Stimulated activated CD4-positive, alpha-beta T cell treated with anti-CD3 and anti-CD28 coated beads, Interleukin-1b, Interleukin-23, amount 100 ng/mL, for 48 hours (primary cell): ENCODE data around the gene GPR108.
"Not testable (repeated sequence)": the region's sequence is repeated elsewhere in the genome, so short reads cannot be mapped to it uniquely, and the experiment has no call there.

Experiments
- DNase-seq: peaks from one replicate; pipeline ENCODE4 v3.0.0-alpha.2; 2020

The GPR108 gene

DNA sequence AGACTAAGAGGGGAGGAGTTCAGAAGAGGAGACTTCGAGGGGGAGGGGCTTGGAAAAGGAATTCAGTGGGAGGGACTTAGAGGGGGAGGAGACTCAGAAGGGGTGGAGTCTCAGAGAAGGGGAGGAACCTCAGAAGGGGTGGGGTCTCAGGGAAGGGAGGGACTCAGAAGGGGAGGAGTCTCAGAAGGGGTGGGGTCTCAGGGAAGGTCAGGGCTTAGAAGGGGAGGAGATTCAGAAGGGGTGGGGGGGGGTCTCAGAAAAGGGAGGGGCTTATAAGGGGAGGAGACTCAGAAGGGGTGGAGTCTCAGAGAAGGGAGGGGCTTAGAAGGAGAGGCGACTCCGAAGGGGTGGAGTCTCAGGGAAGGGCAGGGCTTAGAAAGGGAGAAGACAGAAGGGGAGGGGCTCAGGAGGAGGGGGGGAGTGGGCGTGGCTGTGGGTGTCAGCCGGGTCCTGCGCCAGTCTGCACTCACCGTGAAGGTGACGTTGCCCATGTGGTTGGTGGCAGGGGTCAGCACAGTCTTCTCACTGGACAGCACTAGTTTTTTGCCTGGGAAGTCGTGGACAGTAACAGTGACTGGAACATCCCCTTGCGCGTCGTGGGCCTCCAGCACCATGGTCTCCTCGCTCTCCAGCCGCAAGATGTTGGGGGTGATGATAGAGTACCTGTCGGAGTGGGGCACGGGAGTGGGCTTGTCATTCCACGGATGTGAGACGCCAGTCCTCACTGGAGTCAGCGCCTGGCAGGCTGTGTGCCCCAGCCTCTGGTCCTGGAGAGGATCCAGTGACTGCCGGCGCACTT lies 18.4 kb downstream of the GPR108 start:
- peak; percentile 33 for DNase-seq

DNA sequence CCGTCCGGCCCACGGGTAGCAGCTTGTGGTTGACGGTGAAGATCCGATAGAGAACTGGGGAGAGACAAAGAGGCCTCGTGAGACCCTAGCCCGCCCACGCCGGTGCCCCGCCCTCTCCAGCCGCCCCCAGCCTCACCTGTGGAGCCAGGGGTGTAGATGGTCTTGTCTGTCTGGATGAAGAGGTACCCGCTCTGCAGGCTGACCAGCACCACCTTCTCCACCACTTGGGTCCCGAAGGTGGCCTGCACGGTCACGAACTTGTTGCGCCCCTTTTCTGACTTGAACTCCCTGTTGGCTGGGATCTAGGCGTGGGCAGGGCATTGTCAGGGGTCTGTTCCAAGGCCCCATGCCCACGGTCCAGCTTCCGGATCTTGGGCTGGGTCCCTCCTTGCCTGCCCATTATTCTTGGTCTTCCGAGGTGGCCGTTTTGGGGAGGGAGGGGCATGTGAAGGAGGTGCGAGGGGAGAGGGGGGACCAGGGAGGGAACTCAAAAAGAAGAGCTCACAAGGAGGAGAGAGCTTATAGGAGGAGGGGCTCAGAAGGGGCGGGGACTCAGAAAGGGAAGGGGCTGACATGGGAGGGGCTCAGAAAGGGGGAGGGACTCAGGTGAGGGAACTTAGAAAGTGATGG lies 19.2 kb downstream of the GPR108 start:
- no peak for DNase-seq

DNA sequence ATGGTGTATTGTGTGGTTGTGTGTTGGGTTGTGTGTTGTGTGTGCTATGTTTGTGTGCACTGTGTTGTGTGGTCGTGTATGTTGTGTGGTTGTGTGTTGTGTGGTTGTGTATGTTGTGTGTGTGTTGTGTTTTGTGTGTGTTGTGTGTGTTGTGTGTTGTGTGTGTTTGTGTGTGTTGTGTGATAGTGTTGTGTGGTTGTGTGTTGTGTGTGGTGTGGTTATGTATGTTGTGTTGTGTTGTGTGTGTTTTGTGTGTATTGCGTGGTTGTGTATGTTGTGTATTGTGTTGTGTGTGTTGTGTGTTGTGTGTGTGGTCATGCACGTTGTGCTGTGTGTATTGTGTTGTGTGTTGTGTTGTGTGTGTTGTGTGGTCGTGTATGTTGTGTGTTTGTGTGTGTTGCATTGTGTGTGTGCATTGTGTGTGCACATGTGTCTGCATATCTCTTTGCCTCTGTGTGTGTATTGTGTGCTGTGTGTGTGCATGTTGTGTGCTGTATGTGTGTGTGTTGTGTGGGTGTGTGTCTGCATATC lies 19.9 kb downstream of the GPR108 start:
- DNase-seq, result no peak

DNA sequence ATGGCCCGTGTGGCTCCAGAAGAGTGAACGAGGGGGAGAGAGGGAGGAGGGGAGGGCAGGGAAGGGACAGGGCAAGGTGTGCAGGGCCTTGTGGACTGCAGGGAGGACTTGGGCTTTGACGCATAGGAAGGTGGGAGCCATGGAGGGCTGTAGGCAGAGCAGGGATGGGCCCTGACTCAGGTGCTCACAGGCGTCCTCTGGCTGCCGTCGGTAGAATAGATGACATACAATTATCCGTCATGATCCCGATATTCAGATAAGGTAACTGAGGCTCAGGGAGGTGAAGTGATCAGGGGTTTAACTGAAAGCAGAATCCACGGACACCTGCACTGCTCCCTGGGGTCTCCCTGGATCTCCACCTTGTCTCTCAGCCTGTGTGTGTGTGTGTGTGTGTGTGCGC lies 20.3 kb downstream of the GPR108 start:
- no peak for DNase-seq

DNA sequence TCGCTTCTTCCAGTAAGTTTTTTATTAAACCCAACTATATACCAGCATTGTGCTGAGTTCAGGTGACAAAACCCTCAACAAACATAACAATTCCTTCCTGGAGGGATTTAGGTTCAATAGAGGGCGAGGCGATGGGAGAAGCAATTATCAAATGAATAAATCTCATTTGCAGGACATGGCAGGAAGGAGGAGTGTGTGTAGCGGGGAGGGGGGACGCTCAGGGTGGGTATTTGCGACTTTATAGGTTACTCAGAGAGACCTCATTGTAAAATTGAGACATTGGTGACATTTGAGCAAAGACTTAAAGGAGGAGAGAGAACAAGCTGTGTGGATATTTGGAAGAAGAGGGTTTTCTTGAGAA lies 20.8 kb downstream of the GPR108 start:
- no peak for DNase-seq

DNA sequence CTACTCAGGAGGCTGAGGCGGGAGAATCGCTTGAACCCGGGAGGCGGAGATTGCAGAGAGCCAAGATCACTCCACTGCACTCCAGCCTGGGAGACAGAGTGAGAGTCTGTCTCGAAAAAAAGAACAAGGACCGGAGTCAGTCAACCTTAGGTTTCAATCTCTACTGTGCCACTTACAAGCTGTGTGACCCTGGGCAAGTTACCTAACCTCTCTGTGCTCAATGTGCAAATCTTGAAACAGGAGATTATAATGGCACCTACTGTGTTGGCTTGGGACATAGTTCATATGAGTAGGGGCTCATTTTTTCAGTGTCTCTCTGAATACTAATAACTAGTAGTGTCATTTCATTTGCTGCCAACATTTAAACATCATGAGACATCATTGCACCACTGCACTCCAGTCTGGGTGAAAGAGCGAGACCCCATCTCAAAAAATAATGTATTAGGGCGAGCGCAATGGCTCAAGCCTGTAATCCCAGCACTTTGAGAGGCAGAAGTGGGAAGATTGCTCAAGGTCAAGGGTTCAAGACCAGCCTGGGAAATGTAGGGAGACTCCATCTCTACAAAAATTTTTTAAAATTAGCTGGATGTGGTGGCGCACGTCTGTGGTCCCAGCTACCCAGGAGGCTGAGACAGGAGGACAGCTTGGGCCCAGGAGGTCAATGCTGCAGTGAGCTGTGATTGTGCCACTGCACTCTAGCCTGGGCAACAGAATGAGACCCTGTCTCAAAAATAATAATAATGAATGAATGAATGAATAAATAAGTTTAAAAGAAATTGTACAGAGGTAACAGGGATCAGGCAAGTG lies 22.4 kb downstream of the GPR108 start:
- no peak for DNase-seq

DNA sequence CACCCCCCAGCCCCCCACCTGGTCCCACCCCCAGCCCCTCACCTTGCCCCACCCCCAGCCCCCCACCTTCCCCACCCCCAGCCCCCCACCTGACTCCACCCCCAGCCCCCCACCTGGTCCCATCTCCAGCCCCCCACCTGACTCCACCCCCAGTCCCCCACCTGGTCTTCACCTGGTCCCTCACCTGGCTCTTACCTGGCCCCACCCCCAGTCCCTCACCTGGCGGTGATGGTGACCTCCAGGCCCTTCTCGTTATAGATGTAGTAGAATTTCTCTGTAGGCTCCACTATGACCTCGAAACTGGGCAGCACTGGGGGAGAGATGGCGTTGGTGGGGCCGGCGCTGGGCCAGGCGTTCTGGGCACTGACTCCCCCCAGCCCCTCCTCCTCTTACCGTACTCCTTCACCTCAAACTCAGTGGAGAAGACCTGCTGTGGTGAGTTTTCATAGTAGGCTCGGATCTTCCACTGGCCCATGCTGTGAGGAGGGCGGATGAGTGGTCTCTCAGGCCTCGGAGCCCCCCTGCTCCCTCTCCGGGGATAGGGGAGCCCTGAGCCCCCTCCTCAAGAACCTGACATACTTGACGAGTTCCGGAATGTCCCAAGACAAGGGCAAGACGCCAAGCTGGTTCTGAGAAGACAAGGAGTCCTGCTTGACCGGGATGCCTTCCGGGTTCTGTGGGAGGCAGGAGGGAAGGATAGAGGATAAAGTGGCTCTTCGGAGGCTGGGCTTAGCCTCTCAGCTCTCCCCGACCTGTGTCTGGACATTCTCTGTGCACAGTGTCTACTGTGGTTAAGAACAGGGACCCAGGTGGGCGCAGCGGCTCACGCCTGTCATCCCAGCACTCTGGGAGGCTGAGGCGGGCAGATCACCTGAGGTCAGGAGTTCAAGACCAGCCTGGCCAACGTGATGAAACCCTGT lies 23.3 kb downstream of the GPR108 start:
- DNase-seq, result no peak

DNA sequence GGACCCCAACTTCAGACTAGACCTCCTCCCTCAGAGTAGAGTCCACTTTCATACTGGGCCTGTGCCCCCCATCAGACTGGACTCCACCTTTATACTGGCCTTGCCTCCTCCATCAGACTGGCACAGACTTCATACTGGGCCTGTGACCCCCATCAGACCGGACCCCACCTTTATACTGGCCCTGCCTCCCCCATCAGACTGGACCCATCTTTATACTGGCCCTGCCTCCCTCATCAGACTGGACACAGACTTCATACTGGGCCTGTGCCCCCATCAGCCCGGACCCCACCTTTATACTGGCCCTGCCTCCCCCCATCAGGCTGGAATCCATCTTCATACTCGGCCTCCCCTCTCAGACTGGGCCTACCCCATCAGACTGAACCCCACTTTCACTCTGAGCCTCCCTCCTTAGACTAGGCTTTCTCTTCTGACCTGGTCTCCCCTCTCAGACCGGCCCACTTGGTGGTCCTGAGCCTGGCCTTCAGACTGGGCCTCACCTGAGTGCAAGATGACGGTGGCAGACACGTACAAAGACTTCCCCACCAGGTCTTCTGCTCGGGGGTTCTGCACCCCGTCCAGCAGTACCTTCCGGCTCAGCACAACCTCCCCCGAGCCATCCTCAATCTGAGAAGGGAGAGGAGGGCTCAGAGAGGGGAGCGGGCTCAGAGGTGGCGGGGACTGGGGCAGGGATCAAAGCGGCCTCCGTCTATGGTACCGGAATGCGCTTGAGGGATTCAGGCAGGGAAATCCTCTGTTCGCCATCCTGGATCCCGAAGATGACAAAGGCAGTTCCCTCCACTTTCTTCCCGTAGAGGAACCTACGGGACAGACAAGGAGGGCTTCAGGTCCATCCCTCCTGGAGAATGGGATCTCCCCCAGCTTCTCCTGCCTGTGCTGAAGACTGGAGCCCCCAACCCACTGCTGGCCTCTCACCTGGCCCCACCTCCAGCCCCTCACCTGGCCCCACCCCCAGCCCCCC lies 24.4 kb downstream of the GPR108 start:
- no peak for DNase-seq

DNA sequence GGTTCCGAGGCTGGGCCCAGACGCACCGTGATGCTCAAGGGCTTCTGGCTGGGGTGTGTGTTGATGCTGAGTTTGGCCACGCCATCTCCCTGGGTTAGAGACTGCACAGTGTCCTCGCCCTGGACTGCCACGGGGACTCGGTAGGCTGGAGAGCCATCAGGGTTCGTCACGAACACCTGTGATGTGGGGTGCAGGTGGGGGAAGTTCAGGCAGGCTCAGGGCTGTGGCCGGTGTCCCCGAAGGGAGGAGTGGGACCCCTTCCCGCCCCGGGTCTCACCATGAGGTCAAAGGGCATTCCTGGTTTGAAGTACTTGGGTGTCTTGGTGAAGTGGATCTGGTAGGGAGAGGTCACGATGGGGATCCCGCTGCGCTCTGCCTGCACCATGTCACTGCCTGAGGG lies 25.1 kb downstream of the GPR108 start:
- no peak for DNase-seq

DNA sequence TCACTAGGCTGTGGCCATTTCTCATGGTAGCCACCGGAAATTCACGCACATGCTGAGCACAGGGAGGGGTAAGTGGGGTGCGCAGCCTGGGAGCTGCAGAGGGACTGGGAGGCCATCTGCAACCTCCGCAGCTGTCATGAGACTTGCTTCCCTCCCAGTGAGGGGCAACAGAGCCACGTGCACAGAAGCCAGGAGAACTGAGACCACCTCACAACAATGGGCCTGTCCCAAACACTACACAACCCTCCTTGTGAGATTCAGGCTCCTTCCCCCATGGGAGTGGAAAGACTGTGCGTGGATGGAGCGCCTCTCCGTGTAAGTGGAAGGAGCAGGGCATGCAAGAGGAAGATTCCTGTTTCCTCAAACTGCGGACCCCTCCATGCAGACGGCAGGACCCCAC lies 25.8 kb downstream of the GPR108 start:
- no peak for DNase-seq

DNA sequence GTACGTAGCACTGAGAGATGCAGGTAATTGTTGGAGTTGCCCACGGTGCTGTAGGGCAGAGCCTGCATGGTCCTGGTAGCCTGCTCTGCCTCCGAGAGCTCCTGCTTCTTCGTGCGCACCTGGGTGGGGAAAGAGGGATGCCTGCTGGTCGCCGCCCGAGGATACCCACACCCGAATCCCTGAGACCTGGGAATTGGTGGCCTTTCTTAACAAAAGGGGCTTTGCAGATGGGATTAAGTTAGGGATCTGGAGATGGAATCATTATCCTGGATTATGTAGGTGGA lies 26.4 kb downstream of the GPR108 start:
- no peak for DNase-seq

DNA sequence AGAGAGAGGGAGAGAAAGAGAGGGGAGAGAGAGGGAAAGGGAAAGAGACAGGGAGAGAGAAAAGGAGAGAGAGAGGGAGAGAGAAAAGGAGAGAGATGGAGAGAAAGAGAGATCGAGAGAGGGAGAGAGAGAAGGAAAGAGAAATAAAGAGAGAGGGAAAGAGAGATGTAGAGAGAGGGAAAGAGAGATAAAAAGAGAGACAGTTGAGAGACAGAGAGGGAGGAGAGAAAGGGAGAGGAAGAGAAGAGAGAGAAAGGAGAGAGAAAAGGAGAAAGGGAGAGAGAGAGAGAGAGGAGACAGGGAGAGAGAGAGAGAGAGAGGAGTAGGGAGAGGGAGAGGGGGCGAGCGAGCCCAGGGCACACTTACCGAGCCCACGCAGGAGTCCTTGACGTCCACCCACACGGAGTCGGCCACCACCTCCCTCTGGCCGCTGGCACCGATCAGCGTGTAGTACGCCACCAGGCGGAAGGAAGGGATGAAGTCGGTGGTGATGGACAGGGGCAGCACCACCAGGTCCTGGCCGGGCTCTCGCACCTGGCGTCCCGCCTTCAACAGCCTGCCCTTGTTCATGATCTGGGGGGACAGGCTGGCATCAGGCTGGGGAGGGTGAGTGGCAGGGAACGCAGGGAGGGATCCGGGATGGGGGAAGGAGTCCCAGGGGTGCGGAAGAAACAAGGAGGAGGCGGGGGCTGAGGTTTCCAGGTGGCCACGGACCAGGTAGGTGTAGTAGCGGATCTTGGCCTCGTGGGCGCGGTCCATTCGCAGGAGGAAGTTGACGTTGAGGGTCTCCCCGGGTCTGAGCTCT lies 26.9 kb downstream of the GPR108 start:
- DNase-seq, result no peak

DNA sequence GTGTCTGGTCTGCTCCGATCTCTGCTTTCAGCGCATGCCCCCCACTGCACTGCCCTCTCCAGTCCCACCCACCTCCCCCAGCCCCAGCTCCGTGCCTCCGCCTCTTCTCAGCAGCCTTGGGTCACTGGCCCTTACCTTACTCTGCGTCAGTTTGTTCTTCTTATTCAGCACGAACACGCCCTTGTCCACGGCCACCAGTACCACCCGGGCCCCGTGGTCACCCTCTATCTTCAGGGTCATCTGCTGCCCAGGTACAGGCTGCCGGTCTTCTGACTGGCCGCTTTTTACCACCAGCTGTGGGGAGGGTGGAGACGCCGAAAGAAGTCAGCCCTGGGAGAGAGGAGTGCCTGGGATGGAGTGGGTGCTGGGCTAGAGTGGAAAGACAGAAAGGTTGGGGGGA lies 27.8 kb downstream of the GPR108 start:
- DNase-seq, result no peak

DNA sequence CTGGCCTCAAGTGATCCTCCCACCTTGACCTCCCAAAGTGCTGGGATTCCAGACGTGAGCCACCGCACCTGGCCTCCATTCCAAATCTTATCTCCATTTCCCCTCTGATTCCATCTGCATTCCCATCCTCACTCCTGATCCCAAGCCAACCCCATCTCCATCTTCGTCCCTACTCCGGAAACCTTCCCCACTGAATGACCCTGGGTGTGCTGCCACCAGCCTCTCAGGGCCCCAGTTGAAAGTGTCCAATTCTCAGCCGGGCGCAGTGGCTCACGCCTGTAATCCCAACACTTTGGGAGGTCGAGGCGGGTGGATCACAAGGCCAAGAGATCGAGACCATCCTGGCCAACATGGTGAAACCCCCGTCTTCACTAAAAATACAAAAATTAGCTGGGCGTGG lies 28.5 kb downstream of the GPR108 start:
- not testable (repeated sequence) for DNase-seq

DNA sequence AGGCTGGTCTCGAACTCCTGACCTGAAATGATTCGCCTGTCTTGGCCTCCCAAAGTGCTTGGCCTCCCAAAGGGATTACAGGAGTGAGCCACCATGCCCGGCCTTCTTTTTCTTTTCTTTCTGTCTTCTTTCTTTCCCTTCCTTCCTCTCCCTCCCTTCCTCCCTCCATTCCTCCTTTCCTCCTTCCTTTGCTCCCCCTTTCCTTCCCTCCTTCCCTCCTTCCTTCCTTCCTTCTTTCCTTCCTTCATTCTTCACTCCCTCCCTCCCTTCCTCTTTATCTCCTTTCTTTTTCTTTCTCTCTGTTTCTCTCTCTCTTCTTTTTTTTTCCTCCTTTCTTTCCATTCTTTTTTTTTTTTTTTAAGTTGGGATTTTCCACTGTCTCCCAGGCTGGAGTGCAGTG lies 29.0 kb downstream of the GPR108 start:
- no peak for DNase-seq

DNA sequence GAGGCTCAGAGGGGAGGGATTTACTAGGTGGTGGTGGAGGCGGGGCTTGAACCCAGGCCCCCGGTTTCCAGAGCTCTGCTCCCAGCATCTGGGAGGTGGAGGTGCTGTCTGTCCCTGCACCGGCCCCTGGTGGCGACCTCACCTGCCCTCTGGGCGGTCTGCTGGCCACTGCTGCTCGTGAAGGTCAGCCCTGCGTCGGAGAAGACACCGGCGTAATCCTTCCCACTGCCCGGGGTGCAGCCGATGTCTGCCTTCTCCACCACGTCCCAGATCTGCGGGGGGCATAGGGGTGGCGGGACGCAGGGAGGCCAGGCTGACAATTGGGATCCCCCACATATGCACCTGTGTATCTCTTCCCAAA lies 29.7 kb downstream of the GPR108 start:
- DNase-seq, result no peak

DNA sequence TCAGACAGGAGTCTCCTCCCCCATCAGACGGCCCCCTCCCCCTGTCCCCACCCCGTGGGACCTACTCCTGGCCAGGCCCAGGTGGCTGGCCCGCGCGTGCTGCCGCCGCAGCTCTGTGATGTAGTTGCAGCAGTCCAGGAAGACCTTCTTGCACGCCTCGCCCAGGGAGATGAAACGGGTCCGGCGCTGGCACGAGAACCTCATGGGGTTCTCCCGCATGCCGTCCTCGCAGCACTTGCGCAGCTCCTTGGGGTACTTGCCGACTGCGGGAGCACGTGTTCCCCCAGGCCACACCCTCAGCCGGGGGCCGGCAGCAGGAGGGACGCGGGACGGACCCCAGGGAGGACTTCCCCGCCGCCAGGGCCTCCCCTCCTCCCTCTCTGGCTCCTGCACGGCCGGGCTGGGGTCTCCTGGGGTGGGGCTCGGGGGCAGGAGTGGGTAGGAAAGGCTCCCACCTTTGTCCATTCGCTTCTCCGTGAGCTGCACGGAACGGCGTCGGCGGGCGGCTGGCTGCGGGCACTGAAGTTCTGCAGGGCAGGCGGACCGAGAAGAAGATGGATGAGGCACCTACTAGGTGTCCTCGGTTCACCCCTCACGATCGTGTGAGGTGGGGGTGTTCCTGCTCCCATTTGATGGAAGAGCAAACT lies 30.2 kb downstream of the GPR108 start:
- DNase-seq, result no peak

DNA sequence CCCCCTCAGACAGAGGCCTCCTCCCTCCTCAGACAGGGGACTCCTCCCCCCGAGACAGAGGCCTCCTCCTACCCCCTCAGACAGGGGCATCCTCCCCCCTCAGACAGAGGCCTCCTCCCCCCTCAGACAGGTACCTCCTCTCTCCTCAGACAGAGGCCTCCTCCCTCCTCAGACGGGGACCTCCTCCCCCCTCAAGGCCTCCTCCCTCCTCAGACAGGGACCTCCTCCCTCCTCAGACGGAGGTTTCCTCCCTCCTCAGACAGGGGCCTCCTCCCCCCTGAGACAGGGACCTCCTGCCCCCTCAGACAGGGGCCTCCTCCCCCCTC lies 30.8 kb downstream of the GPR108 start:
- no peak for DNase-seq

DNA sequence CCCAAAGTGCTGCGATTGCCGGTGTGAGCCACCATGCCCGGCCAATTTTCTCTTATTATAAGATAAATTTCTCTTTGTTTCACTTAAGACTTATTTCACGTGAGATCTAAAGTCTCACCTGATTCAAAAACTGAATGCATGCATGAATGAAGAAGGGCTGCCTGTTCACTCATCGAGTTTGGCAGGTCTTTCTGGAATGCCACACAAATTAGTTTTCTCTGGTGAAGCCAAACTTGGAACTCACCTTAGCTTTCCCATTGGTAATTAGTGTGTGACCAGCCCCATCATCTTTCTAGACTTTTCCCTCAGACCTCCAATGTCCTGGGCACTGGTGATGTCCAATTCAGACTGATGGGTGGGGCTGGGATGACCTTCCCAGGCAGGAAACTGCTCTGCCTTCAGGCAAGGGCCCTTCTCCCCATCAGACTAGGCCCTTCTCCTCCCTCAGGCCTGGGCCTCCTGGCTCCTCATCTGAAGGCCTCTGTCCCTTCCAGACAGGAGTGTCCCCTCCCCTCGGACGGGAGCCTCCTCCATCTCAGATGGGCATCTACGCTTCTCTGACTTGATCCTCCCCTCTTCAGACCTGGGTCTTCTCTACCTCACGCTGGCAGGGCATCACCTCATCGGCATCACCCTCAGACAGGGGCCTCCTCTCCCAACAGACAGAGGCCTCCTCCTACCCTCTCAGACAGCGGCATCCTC lies 31.3 kb downstream of the GPR108 start:
- no peak for DNase-seq
